Progenitor cell of endocrine pancreas (in vitro differentiated cells): ENCODE data around the gene BZW1. TPM values are rescaled to one million over a fixed set of nuclear protein-coding genes. Genes with fewer than 3 reads are reported as not detected.

ENCODE experiments used
- DNase-seq: peaks from one replicate; pipeline ENCODE4 v3.0.0; 2021; ENCODE audit warnings: low spot score; ENCODE audit not compliant: unreplicated experiment
- H3K27ac Mint-ChIP-seq: 2 replicates; pipeline ENCODE4 v1.8.0; 2021; ENCODE audit warnings: mild to moderate bottlenecking, moderate library complexity, mixed read lengths
- H3K27me3 Mint-ChIP-seq: 2 replicates; pipeline ENCODE4 v1.8.0; 2021; ENCODE audit warnings: mixed read lengths
- H3K36me3 Mint-ChIP-seq: 2 replicates; pipeline ENCODE4 v1.8.0; 2022; ENCODE audit warnings: mixed read lengths; ENCODE audit not compliant: insufficient read depth
- H3K4me1 Mint-ChIP-seq: 2 replicates; pipeline ENCODE4 v1.8.0; 2021; ENCODE audit warnings: low read depth, mixed read lengths
- H3K4me3 Mint-ChIP-seq: 2 replicates; pipeline ENCODE4 v1.8.0; 2021; ENCODE audit warnings: low read depth, mild to moderate bottlenecking, moderate library complexity, mixed read lengths
- H3K9me3 Mint-ChIP-seq: 2 replicates; pipeline ENCODE4 v1.8.0; 2021; ENCODE audit warnings: low read depth, mixed read lengths
- CTCF ChIP-seq: fragments of 200-600 bp; sonication (generic); IDR thresholded peaks from one replicate; pipeline ENCODE4 v1.5.0; 2021; ENCODE audit warnings: antibody characterized with exemption, mild to moderate bottlenecking; ENCODE audit not compliant: unreplicated experiment
- total RNA-seq: library from RNA; stranded (reverse); gene quantifications from 2 replicates; pipeline ENCODE4 v1.2.1, GENCODE V29; 2021

BZW1 gene
- total RNA-seq, 1 donor from 2014 or later, result 246 TPM

DNA sequence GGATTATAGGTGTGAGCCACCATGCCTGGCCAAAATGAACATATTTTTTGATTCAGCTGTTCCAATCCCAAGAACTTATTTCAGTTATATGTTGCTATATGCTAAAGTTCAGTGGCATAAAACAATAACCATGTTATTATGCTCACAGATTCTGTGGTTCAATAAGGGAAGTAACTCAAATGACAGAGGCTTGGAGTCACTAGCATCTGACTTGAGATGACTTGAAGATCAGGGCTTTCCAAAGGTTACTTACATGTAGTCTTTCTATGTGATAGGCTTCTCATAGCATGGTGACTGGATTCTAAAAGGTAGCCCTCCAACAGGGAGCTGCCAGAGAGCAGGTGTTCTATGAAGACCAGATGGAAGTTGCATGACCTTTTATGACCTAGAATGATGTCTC lies 35.6 kb downstream of the BZW1 start:
- Mint-ChIP-seq H3K27ac (no peak overlapping the region), H3K4me3 (no peak overlapping the region), H3K4me1 (no peaks in the 10 kb centered on the region), H3K9me3 (no peaks in the 10 kb centered on the region), H3K27me3 (no peaks in the 10 kb centered on the region), H3K36me3 (peaks cover 11% of the 10 kb centered on the region)
- DNase-seq, result no peak
- TF ChIP-seq CTCF, result no peak

DNA sequence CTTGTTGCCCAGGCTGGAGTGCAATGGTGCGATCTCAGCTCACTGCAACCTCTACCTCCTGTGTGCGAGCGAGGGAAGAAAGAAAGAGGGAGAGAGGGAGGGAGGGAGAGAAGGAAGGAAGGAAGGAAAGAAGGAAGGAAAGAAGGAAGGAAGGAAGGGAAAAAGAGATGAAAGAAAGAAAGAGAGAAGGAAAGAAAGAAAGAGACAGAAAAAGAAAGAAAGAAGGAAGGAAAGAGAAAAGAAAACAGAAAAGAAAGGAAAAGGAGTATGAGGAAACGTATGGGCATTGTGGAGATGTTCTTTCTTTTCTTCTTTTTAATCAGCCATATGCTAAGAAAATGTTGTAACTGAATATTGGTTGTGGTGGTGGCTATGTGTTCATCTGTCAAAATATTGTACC lies 36.2 kb downstream of the BZW1 start:
- no peak for TF ChIP-seq CTCF
- H3K27me3 Mint-ChIP-seq, result no peaks in the 10 kb centered on the region
- H3K4me1 Mint-ChIP-seq, result no peaks in the 10 kb centered on the region
- H3K27ac Mint-ChIP-seq, result no peak overlapping the region
- no peaks in the 10 kb centered on the region for H3K9me3 Mint-ChIP-seq
- H3K4me3 Mint-ChIP-seq, result no peak overlapping the region
- H3K36me3 Mint-ChIP-seq, result peaks cover 17% of the 10 kb centered on the region
- DNase-seq, result no peak

DNA sequence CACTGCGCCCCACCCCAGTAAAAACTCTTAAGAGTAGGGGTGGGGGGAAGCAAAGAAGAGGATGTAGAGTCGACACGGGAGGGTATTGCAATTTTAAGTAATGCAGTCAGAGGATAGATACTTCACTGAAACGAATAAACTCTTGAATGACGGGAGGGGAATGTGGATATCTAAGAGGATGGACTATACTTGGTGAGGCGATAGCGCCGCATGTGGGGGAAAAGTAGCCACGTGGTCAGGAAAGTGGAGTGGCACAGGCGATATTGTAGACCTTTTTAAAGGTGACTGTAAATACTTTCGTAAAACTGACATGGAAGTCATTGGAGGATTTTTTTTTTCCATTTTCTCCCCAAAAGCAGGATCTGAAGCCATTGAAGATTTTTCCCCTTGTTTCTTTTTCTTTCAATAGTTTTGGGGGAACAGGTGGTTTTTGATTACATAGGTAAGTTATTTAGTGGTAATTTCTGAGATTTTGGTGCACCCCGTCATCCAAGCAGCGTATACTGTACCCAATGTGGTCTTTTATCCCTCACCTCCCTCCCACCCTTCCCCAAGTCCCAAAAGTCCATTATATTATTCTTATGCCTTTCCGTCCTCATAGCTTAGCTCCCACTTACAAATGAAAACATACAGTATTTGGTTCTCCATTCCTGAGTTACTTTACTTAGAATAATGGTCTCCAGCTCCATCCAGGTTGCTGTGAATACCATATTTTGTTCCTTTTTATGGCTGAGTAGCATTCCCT lies 39.0 kb downstream of the BZW1 start:
- Mint-ChIP-seq H3K27me3 (no peaks in the 10 kb centered on the region), H3K9me3 (no peaks in the 10 kb centered on the region), H3K4me1 (no peaks in the 10 kb centered on the region), H3K27ac (peak overlapping the region; percentile 85), H3K36me3 (peaks cover 28% of the 10 kb centered on the region), H3K4me3 (no peak overlapping the region)
- TF ChIP-seq CTCF, result no peak
- DNase-seq, result no peak

GRCh38 chr2:200851398-200852248 lies 39.9 kb downstream of the BZW1 start:
- TF ChIP-seq CTCF, result no peak
- no peaks in the 10 kb centered on the region for H3K4me1 Mint-ChIP-seq
- no peak overlapping the region for H3K27ac Mint-ChIP-seq
- H3K27me3 Mint-ChIP-seq, result no peaks in the 10 kb centered on the region
- H3K36me3 Mint-ChIP-seq, result peaks cover 31% of the 10 kb centered on the region
- DNase-seq, result no peak
- no peaks in the 10 kb centered on the region for H3K9me3 Mint-ChIP-seq
- H3K4me3 Mint-ChIP-seq, result no peak overlapping the region

- Mint-ChIP-seq H3K9me3 (no peaks in the 10 kb centered on the region), H3K27ac (peak overlapping the region; percentile 34), H3K36me3 (peaks cover 39% of the 10 kb centered on the region)
These were observed 40.9 kb downstream of the BZW1 start for GRCh38 chr2:200852605-200853004.

More at GRCh38 chr2:200852605-200853004, 40.9 kb downstream of the BZW1 start:
- Mint-ChIP-seq H3K4me1 (no peaks in the 10 kb centered on the region), H3K4me3 (no peak overlapping the region), H3K27me3 (no peaks in the 10 kb centered on the region)
- no peak for TF ChIP-seq CTCF
- DNase-seq, result no peak
